ENCODE measurements around the gene EPS8L2. TPM values are rescaled to one million over a fixed set of nuclear protein-coding genes. Genes with fewer than 3 reads are reported as not detected.

EPS8L2 gene
- total RNA-seq, 1 donor from 2014 or later, result 155 TPM

DNA sequence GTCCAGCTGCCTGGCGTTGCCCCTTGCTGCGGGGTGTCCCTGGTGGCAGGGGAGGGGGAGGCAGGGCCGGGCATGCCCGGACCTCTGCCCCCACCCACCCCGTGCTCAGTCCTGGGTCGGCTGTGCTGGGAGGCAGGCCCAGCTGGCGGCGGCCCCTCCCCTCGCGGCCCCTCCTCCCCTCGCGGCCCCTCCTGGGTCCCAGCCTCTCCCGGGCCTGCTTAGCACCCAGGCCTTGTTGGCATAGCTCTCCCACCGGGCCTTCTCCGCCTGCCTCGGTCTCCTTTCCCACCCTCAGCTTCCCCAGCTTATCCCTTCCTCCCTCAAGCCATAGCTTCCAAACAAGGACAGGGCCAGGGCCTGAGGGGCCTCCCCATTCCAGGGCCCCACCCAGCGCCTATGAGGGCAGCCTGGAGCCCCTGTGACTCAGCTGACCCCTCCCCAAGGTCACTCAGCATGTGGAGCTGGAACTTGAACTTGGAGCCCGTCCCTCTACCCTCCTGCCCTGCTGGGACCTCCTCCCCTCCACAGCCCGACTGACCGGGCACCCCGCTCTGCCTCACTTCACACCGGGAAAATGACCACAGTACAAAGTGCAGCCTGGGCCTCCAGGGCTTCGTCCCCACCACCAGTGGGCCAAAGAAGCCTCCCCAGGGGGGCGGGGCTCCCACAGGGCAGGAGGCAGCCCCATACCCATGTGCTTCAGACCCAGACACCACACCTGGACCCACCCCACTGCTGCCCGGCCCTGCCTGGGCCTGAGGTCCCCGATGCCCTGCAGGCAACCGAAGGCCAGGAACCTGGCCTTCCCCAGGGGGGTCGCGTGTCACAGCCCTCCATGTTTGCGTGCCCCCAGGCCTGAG lies 1.2 kb downstream of the EPS8L2 start:
- peak overlapping the region; percentile 71 for H3K27ac ChIP-seq
- ATAC-seq (peak; percentile 54), DNase-seq (peak; percentile 84)
- H3K9me3 ChIP-seq, result no peaks in the 10 kb centered on the region
- no peaks in the 10 kb centered on the region for H3K36me3 ChIP-seq
- peaks cover 38% of the 10 kb centered on the region for H3K4me1 ChIP-seq
- peaks cover 14% of the 10 kb centered on the region for H3K27me3 ChIP-seq
- intact Hi-C loops (cut with DNase I), result no loop called here
- TF ChIP-seq, protein P1, sequence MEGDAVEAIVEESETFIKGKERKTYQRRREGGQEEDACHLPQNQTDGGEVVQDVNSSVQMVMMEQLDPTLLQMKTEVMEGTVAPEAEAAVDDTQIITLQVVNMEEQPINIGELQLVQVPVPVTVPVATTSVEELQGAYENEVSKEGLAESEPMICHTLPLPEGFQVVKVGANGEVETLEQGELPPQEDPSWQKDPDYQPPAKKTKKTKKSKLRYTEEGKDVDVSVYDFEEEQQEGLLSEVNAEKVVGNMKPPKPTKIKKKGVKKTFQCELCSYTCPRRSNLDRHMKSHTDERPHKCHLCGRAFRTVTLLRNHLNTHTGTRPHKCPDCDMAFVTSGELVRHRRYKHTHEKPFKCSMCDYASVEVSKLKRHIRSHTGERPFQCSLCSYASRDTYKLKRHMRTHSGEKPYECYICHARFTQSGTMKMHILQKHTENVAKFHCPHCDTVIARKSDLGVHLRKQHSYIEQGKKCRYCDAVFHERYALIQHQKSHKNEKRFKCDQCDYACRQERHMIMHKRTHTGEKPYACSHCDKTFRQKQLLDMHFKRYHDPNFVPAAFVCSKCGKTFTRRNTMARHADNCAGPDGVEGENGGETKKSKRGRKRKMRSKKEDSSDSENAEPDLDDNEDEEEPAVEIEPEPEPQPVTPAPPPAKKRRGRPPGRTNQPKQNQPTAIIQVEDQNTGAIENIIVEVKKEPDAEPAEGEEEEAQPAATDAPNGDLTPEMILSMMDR (IDR thresholded peaks at IDR 0.05), result no peak
- H3K4me3 ChIP-seq, result peak overlapping the region; percentile 58

DNA sequence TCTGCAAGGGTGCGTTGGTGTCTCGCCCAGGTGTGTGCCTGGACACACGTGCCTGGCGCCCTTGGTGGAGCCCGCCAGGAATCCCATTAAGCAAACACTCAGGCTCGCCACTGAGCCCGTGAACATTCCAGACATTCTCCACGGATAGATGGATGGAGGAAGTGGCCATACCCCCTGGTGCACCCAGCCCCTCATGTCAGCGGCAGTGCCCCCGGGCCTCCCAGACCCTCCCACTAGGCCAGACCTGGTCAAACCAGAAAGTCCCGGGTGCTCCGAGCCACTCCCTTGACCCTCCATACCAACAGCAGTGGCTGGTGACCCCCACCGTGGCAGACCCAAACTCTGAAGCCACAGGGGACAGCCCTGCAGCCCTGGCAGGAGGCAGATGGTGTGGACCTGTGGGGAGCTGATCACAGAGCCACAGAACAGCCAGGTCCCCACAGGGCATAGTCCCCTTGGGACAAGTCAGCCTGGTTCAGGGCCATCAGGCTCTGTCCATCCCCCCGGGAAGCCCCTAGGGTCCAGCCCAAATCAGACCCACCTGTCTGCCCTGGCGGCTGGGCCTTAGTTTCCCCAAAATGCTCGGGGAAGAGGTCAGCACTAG lies 1.9 kb downstream of the EPS8L2 start:
- Histone ChIP-seq H3K27me3 (peaks cover 14% of the 10 kb centered on the region), H3K9me3 (no peaks in the 10 kb centered on the region), H3K36me3 (no peaks in the 10 kb centered on the region), H3K4me3 (peak overlapping the region; percentile 58), H3K4me1 (peaks cover 31% of the 10 kb centered on the region), H3K27ac (peak overlapping the region; percentile 71)
- intact Hi-C loops (cut with DNase I), result no loop called here
- DNase-seq, result no peak
- ATAC-seq, result peak; percentile 37
- TF ChIP-seq, protein P1 (IDR thresholded peaks at IDR 0.05), result no peak

DNA sequence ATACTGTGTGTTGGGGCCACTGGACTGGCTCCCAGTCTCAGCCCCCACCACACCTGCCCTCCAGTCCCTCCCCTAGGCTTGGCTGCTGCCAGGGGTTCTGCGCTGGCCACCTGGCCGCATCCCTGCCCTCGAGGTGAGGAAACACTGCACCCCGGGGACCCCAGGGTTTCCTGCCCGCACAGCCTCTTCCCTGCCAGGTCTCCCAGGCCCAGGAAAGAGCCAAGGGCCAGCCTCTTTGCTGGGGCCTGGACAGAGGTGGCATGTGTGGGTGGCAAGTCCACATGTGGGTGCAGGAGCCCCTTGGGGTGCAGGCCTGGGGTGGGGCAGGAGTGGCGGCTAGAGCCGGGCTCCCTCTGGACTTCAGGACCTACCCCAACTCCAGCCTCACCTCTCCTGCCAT lies 2.5 kb downstream of the EPS8L2 start:
- DNase-seq (no peak), ATAC-seq (no peak)
- TF ChIP-seq, protein P1 (IDR thresholded peaks at IDR 0.05), result no peak
- intact Hi-C loops (cut with DNase I), result no loop called here
- Histone ChIP-seq H3K36me3 (no peaks in the 10 kb centered on the region), H3K4me3 (peak overlapping the region; percentile 58), H3K27me3 (peaks cover 14% of the 10 kb centered on the region), H3K4me1 (peaks cover 26% of the 10 kb centered on the region), H3K27ac (peak overlapping the region; percentile 58), H3K9me3 (no peaks in the 10 kb centered on the region)

DNA sequence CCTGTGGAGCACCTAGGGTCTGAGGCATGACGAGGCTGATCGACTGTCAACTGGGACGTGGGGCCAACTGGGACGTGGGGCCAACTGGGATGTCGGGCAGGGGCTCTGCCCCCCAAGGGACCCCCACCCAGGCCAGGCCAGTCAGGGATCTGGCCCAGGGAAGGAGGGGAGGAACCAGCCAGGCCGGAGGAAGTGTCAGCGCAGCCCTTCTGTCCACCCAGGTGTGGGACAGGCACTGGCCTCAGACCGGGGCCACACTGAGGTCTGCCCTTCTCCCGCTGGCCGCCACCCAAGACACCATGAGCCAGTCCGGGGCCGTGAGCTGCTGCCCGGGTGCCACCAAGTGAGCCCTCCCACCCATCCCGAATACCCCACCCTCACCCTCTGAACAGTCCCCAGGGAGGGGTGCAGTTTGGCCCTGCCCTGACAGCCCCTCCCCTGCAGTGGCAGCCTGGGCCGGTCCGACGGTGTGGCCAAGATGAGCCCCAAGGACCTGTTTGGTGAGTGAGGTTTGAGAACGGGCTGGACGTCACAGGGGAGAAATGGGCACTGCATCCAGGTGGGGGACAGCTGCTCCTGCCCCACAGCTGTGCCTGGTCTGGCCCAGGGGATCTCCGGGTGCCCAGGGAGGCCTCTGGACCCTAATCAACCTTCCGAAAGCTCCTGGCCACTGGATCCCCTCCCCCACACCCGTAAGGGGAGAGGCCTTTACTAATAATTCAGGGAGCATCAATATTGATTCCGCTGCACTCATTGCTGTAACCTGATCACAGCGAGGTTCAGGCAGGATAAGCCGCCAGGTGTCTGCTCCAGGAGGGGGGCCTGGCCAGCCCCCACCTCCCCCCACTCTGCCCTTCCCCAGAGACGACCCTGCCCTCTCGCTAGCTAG lies 3.3 kb downstream of the EPS8L2 start:
- H3K27me3 ChIP-seq, result peaks cover 14% of the 10 kb centered on the region
- ATAC-seq (no peak), DNase-seq (no peak)
- H3K4me3 ChIP-seq, result no peak overlapping the region
- no peaks in the 10 kb centered on the region for H3K9me3 ChIP-seq
- no peak overlapping the region for H3K27ac ChIP-seq
- H3K4me1 ChIP-seq, result peaks cover 23% of the 10 kb centered on the region
- TF ChIP-seq, protein P1 (IDR thresholded peaks at IDR 0.05), result no peak
- no peaks in the 10 kb centered on the region for H3K36me3 ChIP-seq
- intact Hi-C loops (cut with DNase I), result no loop called here

DNA sequence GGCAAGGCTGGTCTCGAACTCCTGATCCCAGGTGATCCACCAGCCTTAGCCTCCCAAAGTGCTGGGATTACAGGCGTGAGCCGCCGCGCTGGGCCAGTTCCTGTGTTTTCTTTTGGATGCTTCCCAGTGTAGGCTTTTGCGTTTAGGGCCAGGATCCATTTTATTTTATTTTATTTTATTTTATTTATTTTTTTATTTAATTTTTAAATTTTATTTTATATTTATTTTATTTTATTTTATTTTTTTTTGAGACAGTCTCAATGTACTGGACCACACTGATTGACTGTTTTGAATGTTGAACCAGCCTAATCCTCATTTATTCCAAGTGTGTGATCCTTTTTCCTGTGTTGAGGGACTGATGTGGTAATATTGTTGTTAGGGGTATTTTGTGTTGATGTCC lies 8.4 kb downstream of the EPS8L2 start:
- Histone ChIP-seq H3K27me3 (no peaks in the 10 kb centered on the region), H3K4me3 (no peak overlapping the region), H3K36me3 (no peaks in the 10 kb centered on the region), H3K27ac (no peak overlapping the region), H3K9me3 (no peaks in the 10 kb centered on the region), H3K4me1 (peaks cover 6% of the 10 kb centered on the region)
- intact Hi-C loops (cut with DNase I), result no loop called here
- TF ChIP-seq, protein P1 (IDR thresholded peaks at IDR 0.05), result no peak
- ATAC-seq (no peak), DNase-seq (no peak)
